H1 (cell line): ENCODE results near the gene CAPN9.

Experiments
- BCL11A ChIP-seq, 2 experiments: IDR thresholded peaks; one replicate each; pipeline ENCODE4 v1.6.1; 2011; ENCODE audit warnings: low read depth in 2 of 2, low read length in 2 of 2, mild to moderate bottlenecking in 2 of 2
- EZH2 ChIP-seq: fragments of 200-600 bp; sonication (generic); IDR thresholded peaks from 2 replicates; pipeline ENCODE4 v1.7.1; 2012; ENCODE audit warnings: low read depth, mild to moderate bottlenecking, moderate library complexity, low read length, inconsistent platforms; ENCODE audit not compliant: severe bottlenecking
- HDAC2 ChIP-seq, 2 experiments: fragments of 300-600 bp in 1 of 2; sonication (generic) in 1 of 2; IDR thresholded peaks; 2 replicates each; pipeline ENCODE4 v1.6.1; 2011 to 2012; ENCODE audit warnings: low read depth in 2 of 2, low read length in 2 of 2, mild to moderate bottlenecking in 2 of 2, moderate library complexity in 2 of 2, borderline replicate concordance in 1 of 2, inconsistent platforms in 1 of 2
- POLR2A ChIP-seq, 2 experiments: IDR thresholded peaks; 1 replicate in 1 of 2; 2 replicates in 1 of 2; pipeline ENCODE4 v1.6.1; 2011; ENCODE audit warnings: low read depth in 2 of 2, low read length in 2 of 2, mild to moderate bottlenecking in 2 of 2; ENCODE audit errors: control extremely low read depth in 1 of 2
- POLR2AphosphoS5 ChIP-seq: IDR thresholded peaks from 2 replicates; pipeline ENCODE4 v1.6.1; 2011; ENCODE audit warnings: low read depth, low read length
- POU5F1 ChIP-seq: IDR thresholded peaks from 2 replicates; pipeline ENCODE4 v1.6.1; 2011; ENCODE audit warnings: low read depth, mild to moderate bottlenecking, low read length, moderate library complexity
- TEAD4 ChIP-seq: IDR thresholded peaks from 2 replicates; pipeline ENCODE4 v1.6.1; 2012; ENCODE audit warnings: low read depth, low read length, inconsistent platforms, mixed read lengths
- TF ChIP-seq, protein P1 (sequence below), 3 experiments: IDR thresholded peaks; 1 replicate in 2 of 3; 2 replicates in 1 of 3; pipeline versions ENCODE4 v1.5.1 to v1.6.1; 2011; ENCODE audit warnings: low read length in 3 of 3, mild to moderate bottlenecking in 3 of 3, inconsistent platforms in 2 of 3, low read depth in 1 of 3, moderate library complexity in 1 of 3; ENCODE audit not compliant: insufficient read depth in 1 of 3; ENCODE audit errors: control extremely low read depth in 1 of 3

DNA sequence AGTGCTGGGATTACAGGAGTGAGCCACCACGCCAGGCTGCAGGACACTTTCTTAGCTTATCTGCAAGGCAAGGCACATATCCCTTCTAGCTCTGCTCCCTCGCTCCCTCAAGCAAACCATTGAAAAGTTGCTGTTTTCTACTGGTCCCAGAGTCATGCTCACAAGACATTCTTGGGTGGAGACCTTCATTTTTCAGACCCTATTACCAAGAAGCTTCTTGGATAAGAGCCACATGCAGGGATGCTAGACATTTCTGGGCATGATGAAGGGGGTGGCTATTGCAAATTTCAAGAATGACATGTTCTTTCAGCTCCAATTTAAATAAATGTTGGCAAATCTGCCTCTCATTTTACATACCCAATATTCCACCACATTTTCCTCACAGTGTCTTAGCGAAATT, 33.9 kb downstream of the CAPN9 start:
- TF ChIP-seq POLR2A (IDR thresholded peaks at IDR 0.05; ENCODE audit: control extremely low read depth in 1 of 2, low read depth in 2 of 2, low read length in 2 of 2) (no peak), BCL11A (IDR thresholded peaks at IDR 0.05; ENCODE audit: low read depth in 2 of 2, low read length in 2 of 2) (no peak), POLR2AphosphoS5 (no peak), POU5F1 (no peak), EZH2 (no peak), HDAC2 (IDR thresholded peaks at IDR 0.05; ENCODE audit: borderline replicate concordance in 1 of 2, low read depth in 2 of 2, low read length in 2 of 2) (no peak), TEAD4 (no peak)
- TF ChIP-seq, protein P1, sequence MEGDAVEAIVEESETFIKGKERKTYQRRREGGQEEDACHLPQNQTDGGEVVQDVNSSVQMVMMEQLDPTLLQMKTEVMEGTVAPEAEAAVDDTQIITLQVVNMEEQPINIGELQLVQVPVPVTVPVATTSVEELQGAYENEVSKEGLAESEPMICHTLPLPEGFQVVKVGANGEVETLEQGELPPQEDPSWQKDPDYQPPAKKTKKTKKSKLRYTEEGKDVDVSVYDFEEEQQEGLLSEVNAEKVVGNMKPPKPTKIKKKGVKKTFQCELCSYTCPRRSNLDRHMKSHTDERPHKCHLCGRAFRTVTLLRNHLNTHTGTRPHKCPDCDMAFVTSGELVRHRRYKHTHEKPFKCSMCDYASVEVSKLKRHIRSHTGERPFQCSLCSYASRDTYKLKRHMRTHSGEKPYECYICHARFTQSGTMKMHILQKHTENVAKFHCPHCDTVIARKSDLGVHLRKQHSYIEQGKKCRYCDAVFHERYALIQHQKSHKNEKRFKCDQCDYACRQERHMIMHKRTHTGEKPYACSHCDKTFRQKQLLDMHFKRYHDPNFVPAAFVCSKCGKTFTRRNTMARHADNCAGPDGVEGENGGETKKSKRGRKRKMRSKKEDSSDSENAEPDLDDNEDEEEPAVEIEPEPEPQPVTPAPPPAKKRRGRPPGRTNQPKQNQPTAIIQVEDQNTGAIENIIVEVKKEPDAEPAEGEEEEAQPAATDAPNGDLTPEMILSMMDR (IDR thresholded peaks at IDR 0.05; ENCODE audit: control extremely low read depth in 1 of 3, insufficient read depth in 1 of 3, low read depth in 1 of 3, low read length in 3 of 3) = no peak
